ENCODE data around the gene OPN5. TPM values are rescaled to one million over a fixed set of nuclear protein-coding genes. Genes with fewer than 3 reads are reported as not detected.

Gene OPN5
- total RNA-seq, 1 experiment from 2014 or later = not detected

GRCh38 chr6:47749757-47750156 lies 32.1 kb upstream of the OPN5 start:
- Histone ChIP-seq H3K4me1 (ENCODE audit: insufficient read depth, low read length) (0 out of 2 replicates have a peak, but pooled peaks cover 3% of the 10 kb centered on the region), H3K4me3 (ENCODE audit: low read length) (no peak overlapping the region), H3K4me2 (ENCODE audit: low read length) (no peak overlapping the region), H3K9me3 (ENCODE audit: low read length) (no peaks in the 10 kb centered on the region), H3K36me3 (ENCODE audit: low read depth, low read length) (no peaks in the 10 kb centered on the region), H3K79me2 (ENCODE audit: low read length) (no peaks in the 10 kb centered on the region), H2AFZ (ENCODE audit: low read length) (no peak overlapping the region), H3K27me3 (ENCODE audit: low read length) (no peaks in the 10 kb centered on the region), H3F3A (ENCODE audit: low read length, unreplicated experiment) (no peaks in the 10 kb centered on the region), H3K27ac (ENCODE audit: low read length) (no peak overlapping the region), H3K9ac (ENCODE audit: low read length) (no peak overlapping the region), H4K20me1 (ENCODE audit: low read length) (no peaks in the 10 kb centered on the region), H3K9me2 (replicated peaks; ENCODE audit: low read length) (no peaks in the 10 kb centered on the region)
- DNase-seq (no peak), ATAC-seq (peak; percentile 51)
- no TSS peak for BruUV-seq (replicated peaks)
- ChIA-PET POLR2A (ENCODE audit: unreplicated experiment) (no interaction called here), CTCF (no interaction called here)
- intact Hi-C loops (cut with micrococcal nuclease) = no loop called here
- no peak for TF ChIP-seq EZH2 (IDR thresholded peaks at IDR 0.05; ENCODE audit: low read length, unreplicated experiment)
- TF ChIP-seq, protein P1, sequence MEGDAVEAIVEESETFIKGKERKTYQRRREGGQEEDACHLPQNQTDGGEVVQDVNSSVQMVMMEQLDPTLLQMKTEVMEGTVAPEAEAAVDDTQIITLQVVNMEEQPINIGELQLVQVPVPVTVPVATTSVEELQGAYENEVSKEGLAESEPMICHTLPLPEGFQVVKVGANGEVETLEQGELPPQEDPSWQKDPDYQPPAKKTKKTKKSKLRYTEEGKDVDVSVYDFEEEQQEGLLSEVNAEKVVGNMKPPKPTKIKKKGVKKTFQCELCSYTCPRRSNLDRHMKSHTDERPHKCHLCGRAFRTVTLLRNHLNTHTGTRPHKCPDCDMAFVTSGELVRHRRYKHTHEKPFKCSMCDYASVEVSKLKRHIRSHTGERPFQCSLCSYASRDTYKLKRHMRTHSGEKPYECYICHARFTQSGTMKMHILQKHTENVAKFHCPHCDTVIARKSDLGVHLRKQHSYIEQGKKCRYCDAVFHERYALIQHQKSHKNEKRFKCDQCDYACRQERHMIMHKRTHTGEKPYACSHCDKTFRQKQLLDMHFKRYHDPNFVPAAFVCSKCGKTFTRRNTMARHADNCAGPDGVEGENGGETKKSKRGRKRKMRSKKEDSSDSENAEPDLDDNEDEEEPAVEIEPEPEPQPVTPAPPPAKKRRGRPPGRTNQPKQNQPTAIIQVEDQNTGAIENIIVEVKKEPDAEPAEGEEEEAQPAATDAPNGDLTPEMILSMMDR (conservative IDR thresholded peaks at IDR 0.05; ENCODE audit: low read depth, low read length) = no peak
- TF ChIP-seq EZH2phosphoT487 (IDR thresholded peaks at IDR 0.05; ENCODE audit: borderline replicate concordance, low read length) = no peak

DNA sequence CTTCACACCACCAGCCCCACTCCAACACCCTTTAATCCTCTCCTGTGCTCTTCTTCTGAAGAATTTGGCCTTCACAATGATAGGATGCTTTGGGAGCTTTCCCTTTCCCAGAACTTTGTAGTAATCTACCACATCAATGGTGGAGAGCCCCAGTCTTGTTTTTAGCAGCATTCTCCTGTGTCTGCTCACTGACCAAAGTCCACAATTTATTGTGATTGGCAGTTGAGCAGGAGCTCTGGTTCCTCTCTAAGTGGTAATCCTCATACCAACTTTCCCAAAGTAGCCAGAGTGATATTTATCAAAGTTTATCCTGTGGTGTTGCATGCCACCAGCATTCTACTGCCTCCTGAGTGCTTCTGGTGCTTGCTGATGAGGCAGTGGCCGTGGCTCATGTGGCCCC lies 29.0 kb upstream of the OPN5 start:
- ChIA-PET CTCF (no interaction called here), POLR2A (ENCODE audit: unreplicated experiment) (interaction anchor here (0.6 kb wide), 1 partner anchor 66 kb away, joined by 3 read pairs; no protein-coding TSS in a partner anchor)
- H3K27ac ChIP-seq (ENCODE audit: low read length) = no peak overlapping the region
- H3K4me1 ChIP-seq (ENCODE audit: insufficient read depth, low read length) = 0 out of 2 replicates have a peak, but pooled peaks cover 3% of the 10 kb centered on the region
- H3K9ac ChIP-seq (ENCODE audit: low read length) = no peak overlapping the region
- H3K9me3 ChIP-seq (ENCODE audit: low read length) = no peaks in the 10 kb centered on the region
- H3F3A ChIP-seq (ENCODE audit: low read length, unreplicated experiment) = no peaks in the 10 kb centered on the region
- no peaks in the 10 kb centered on the region for H4K20me1 ChIP-seq (ENCODE audit: low read length)
- no peaks in the 10 kb centered on the region for H3K9me2 ChIP-seq (replicated peaks; ENCODE audit: low read length)
- DNase-seq (no peak), ATAC-seq (no peak)
- H3K27me3 ChIP-seq (ENCODE audit: low read length) = no peaks in the 10 kb centered on the region
- no peak overlapping the region for H3K4me3 ChIP-seq (ENCODE audit: low read length)
- H3K4me2 ChIP-seq (ENCODE audit: low read length) = no peak overlapping the region
- TF ChIP-seq, protein P1 (conservative IDR thresholded peaks at IDR 0.05; ENCODE audit: low read depth, low read length) = no peak
- no peak for TF ChIP-seq EZH2 (IDR thresholded peaks at IDR 0.05; ENCODE audit: low read length, unreplicated experiment)
- no peak for TF ChIP-seq EZH2phosphoT487 (IDR thresholded peaks at IDR 0.05; ENCODE audit: borderline replicate concordance, low read length)
- H2AFZ ChIP-seq (ENCODE audit: low read length) = 0 out of 2 replicates have a peak overlapping the region, but pooled peaks have one; percentile 27
- intact Hi-C loops (cut with micrococcal nuclease) = no loop called here
- no peaks in the 10 kb centered on the region for H3K36me3 ChIP-seq (ENCODE audit: low read depth, low read length)
- H3K79me2 ChIP-seq (ENCODE audit: low read length) = no peaks in the 10 kb centered on the region
- BruUV-seq (replicated peaks) = no TSS peak

DNA sequence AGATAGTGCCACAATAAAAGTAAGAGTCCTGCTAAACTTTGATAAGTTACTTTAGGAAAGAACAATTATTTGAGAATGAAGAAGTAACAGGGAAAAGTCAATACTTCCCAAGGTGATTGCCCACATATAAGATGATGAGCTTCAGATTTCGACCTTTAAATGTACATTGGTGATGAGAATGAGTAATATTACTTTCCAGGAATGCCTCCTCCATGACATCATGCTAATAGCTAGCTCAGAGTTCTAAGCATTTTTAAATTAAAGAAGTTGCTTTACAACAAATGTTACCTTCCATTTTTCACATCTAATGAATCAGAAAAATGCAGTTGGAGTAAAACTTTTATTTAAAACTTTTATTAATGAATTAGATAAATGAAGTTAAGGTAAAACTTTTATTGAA lies 22.5 kb upstream of the OPN5 start:
- intact Hi-C loops (cut with micrococcal nuclease) = no loop called here
- BruUV-seq (replicated peaks) = no TSS peak
- H3K9ac ChIP-seq (ENCODE audit: low read length) = no peak overlapping the region
- TF ChIP-seq EZH2 (IDR thresholded peaks at IDR 0.05; ENCODE audit: low read length, unreplicated experiment) = no peak
- no peak for TF ChIP-seq EZH2phosphoT487 (IDR thresholded peaks at IDR 0.05; ENCODE audit: borderline replicate concordance, low read length)
- TF ChIP-seq, protein P1 (conservative IDR thresholded peaks at IDR 0.05; ENCODE audit: low read depth, low read length) = no peak
- H3K4me2 ChIP-seq (ENCODE audit: low read length) = no peak overlapping the region
- no peaks in the 10 kb centered on the region for H3K9me2 ChIP-seq (replicated peaks; ENCODE audit: low read length)
- no peaks in the 10 kb centered on the region for H3K36me3 ChIP-seq (ENCODE audit: low read depth, low read length)
- H3K79me2 ChIP-seq (ENCODE audit: low read length) = no peaks in the 10 kb centered on the region
- ATAC-seq (no peak), DNase-seq (peak; percentile 18)
- CTCF ChIA-PET = no interaction called here
- H3K9me3 ChIP-seq (ENCODE audit: low read length) = no peaks in the 10 kb centered on the region
- no peaks in the 10 kb centered on the region for H3F3A ChIP-seq (ENCODE audit: low read length, unreplicated experiment)
- no peaks in the 10 kb centered on the region for H3K27me3 ChIP-seq (ENCODE audit: low read length)
- H4K20me1 ChIP-seq (ENCODE audit: low read length) = no peaks in the 10 kb centered on the region
- H3K4me3 ChIP-seq (ENCODE audit: low read length) = no peak overlapping the region
- no peaks in the 10 kb centered on the region for H3K4me1 ChIP-seq (ENCODE audit: insufficient read depth, low read length)
- POLR2A ChIA-PET (ENCODE audit: unreplicated experiment) = no interaction called here
- H3K27ac ChIP-seq (ENCODE audit: low read length) = no peak overlapping the region
- no peak overlapping the region for H2AFZ ChIP-seq (ENCODE audit: low read length)

All from PC-3 (cell line).